Esophagus muscularis mucosa (tissue), 4 donors: Measurements from ENCODE around the gene DEGS2.

Experiments used
- EP300 ChIP-seq: sonication (generic); formaldehyde crosslinking; IDR thresholded peaks from one replicate; pipeline ENCODE4 v1.6.1; 2017; ENCODE audit warnings: antibody characterized with exemption
- POLR2A ChIP-seq: fragments of 450-650 bp; IDR thresholded peaks from one replicate; pipeline ENCODE4 v1.6.1; 2017; ENCODE audit warnings: antibody characterized with exemption, moderate library complexity, mild to moderate bottlenecking, low read depth
- POLR2AphosphoS5 ChIP-seq, 2 donors: sonication (generic); formaldehyde crosslinking; IDR thresholded peaks; one replicate each; pipeline ENCODE4 v1.6.1; 2017; ENCODE audit warnings: antibody characterized with exemption in 2 of 2
- TF ChIP-seq, protein P1 (sequence below), 3 experiments: fragments of 200-600 bp in 2 of 3; fragments of 450-650 bp in 1 of 3; sonication (generic) in 2 of 3; IDR thresholded peaks; one replicate each; pipeline ENCODE4 v1.5.1; 2017 to 2019; ENCODE audit warnings: antibody characterized with exemption in 3 of 3, mild to moderate bottlenecking in 2 of 3, moderate library complexity in 1 of 3

DNA sequence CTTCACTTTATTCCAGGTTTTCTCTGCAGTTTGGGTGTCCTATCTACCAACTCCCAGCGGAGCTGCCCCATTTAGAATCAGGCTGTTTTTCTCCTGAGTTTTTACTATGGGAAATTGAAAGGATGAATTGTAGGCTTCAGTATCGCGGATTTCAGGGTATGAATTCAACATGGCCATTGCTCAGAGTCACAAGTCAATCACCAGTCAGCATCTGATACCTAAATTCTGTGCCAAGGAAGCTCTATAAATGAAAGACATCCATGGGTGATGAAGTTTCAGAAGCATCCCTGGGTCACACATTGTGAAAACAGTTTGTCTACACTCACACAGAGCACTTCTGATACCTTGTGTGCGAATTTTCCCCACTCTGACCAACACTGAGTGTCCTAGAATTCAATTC, 43.7 kb upstream of the DEGS2 start:
- TF ChIP-seq POLR2A (no peak), POLR2AphosphoS5 (IDR thresholded peaks at IDR 0.05) (no peak), EP300 (no peak)
- TF ChIP-seq, protein P1, sequence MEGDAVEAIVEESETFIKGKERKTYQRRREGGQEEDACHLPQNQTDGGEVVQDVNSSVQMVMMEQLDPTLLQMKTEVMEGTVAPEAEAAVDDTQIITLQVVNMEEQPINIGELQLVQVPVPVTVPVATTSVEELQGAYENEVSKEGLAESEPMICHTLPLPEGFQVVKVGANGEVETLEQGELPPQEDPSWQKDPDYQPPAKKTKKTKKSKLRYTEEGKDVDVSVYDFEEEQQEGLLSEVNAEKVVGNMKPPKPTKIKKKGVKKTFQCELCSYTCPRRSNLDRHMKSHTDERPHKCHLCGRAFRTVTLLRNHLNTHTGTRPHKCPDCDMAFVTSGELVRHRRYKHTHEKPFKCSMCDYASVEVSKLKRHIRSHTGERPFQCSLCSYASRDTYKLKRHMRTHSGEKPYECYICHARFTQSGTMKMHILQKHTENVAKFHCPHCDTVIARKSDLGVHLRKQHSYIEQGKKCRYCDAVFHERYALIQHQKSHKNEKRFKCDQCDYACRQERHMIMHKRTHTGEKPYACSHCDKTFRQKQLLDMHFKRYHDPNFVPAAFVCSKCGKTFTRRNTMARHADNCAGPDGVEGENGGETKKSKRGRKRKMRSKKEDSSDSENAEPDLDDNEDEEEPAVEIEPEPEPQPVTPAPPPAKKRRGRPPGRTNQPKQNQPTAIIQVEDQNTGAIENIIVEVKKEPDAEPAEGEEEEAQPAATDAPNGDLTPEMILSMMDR (IDR thresholded peaks at IDR 0.05): no peak
